GM18519 (cell line): ENCODE results near the gene C2CD2.

Experiments used
- ATAC-seq: cut with Tn5 transposase; IDR thresholded peaks from one replicate; pipeline ENCODE4 v1.9.1; 2021; ENCODE audit warnings: mild to moderate bottlenecking, moderate library complexity; ENCODE audit not compliant: unreplicated experiment, low FRiP score

The C2CD2 gene

DNA sequence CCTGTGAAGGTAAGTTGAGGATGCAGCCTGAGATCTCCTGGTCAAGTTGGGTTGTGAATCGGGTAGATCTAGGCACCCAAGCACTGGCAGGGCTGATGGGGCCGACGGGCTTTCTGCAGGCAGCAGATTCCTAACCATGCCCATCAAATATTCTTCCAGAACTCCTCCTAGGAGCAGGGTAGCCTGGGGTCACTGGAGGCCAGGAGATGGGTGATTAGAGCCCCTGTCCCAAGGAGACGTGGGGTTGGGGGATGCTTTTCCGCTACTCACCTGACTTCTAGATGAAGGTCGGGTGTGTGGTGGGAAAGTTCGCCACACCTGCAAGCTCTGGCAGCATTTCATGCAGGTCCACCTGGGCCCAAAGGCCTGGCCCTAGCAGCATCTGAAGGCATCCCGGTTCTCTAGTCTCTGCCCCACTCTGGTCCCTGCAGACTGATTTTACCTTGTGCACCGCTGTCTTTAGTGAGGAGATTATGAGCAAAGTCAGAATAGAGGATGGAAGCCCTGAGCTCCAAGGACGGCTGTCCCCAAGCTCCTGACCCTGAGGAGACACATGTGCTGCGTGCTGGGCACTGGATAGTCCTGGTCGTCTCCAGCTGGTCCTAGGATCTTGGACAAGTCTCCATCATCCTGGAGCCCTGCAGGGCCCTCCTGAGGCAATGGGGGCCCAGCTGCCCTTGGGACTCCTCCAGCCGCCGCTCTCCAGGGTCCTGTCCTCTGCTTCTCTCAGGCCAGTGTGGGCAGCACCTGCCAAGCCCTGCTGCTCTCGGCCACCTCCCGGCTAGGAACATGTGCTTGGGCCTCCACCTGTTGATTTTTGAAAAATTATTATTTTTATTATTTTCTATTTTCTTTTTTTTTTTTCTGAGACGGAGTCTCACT lies 21.8 kb upstream of the C2CD2 start:
- ATAC-seq, result no peak

DNA sequence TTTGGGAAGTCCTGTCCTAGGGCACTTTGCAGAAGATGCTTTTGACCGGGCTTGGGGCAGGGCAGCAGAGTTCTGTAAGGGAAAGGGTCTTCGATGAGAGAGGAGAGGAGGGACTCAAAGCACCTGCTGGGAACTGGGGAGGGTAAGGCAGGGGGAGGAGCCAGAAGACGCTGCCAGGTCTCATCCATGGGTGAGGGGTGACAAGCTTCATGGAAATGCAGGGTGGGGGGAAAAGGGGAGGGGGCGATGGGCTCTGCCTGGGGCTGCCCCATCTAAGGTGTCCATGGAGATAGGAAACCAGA lies 20.9 kb upstream of the C2CD2 start:
- ATAC-seq, result no peak

DNA sequence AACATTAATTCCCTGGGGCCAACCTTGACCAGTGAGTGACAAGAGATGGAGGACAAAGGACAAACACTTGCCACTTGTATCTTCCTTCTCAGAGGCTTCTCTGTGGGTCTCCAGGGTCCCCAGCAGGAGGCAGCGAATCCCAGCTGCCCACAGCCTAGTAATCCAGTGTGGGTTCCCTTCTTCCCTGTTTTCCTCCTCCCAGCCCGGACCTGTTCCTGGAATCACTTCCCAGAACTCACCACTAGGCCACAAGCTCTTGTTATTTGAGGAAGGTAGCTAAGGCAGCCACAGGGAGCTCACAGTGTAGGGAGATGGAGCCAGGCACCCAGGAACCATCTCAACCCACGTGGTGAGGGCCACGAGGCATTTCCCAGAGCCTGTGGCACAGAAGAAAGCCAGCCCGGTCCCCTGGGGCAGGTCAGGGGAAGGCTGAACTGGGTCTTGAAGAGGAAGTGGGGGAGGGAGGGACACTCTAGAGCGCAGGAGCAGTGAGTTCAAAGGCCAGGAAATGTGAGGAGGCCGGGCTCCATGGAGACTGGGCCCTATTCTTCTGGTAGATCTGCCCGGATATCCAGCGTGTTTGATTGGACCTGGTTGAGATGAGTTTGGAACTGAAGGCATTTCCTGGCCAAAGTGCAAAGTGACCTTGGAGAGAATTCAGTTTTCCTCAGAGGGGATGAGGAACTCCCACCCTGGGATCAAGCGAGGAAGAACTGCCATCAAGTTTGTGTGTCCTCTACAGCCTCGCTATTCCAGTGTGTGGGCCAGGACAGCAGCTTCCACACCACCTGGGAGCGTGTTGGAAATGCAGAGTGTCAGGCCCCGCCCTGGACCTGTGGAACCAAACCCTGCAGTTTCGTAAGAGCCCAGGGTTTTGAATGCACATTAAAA lies 20.3 kb upstream of the C2CD2 start:
- no peak for ATAC-seq

DNA sequence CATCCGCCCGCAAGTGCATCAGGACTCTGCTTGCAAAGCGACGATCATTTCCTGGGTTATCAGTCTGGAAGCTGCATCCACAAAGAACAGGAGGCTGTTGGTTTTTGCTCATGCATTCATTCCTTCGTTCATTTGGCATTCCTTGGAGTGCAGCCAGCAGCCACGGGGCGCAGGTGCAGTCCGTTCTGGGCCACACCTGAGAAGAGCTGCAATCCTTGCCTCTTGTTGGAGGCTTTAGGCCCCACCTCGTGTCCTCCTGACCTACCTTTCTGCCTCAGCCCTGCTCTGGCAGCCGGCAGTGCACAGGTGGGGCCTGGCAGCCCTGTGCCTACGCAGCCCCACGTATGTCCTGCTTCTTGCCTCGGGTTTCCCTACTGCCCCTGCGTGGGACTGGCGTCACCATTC lies 19.6 kb upstream of the C2CD2 start:
- no peak for ATAC-seq

DNA sequence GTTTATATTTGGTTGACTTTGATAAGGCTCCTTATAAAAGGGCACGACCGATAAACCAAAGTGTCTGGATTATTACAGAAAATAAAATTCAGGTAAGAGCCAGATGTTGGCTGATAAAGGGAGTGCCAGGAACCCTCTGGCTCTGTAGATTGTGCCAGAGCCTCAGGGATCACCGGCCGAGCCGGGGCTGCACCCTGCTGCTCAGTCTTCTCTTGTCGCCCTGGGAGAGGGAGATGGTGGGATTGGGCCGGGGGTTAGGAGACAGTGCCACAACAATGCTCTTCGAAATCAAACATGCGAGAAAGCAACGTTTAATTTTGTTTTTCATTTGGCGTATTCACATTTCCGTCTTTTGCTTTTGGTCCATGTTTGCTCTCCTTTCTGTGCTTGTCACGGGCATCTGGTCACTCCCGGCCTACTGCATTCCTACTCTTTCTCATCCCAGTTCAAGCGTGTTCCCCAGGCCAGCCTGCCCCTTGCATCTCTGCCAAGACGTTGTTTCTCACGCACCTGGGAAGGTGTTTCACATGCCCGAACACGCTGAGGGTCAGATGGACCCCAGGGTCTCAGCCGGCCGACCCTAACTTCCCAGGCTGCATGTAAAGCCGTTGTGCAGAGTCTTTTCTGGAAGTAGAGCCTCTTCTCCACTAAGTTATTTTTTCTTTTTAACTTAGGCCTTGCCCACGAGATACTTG lies 18.8 kb upstream of the C2CD2 start:
- no peak for ATAC-seq

DNA sequence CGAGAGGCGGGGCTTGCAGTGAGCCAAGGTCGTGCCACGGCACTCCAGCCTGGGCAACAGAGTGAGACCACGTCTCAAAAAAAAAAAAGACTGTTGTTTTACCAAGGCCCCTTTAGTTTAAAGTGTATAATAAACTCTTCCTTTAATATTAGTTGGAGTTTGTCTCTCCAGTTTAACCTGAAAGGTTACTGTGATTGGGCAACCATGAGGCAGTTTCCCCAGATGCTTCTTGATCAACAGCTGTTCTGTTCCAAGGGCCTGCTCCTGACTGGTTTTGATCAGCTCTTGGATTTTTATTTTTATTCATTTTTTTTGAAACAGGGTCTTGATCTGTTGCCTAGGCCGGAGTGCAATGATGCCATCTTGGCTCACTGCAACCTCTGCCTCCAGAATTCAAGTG lies 18.1 kb upstream of the C2CD2 start:
- ATAC-seq, result no peak

DNA sequence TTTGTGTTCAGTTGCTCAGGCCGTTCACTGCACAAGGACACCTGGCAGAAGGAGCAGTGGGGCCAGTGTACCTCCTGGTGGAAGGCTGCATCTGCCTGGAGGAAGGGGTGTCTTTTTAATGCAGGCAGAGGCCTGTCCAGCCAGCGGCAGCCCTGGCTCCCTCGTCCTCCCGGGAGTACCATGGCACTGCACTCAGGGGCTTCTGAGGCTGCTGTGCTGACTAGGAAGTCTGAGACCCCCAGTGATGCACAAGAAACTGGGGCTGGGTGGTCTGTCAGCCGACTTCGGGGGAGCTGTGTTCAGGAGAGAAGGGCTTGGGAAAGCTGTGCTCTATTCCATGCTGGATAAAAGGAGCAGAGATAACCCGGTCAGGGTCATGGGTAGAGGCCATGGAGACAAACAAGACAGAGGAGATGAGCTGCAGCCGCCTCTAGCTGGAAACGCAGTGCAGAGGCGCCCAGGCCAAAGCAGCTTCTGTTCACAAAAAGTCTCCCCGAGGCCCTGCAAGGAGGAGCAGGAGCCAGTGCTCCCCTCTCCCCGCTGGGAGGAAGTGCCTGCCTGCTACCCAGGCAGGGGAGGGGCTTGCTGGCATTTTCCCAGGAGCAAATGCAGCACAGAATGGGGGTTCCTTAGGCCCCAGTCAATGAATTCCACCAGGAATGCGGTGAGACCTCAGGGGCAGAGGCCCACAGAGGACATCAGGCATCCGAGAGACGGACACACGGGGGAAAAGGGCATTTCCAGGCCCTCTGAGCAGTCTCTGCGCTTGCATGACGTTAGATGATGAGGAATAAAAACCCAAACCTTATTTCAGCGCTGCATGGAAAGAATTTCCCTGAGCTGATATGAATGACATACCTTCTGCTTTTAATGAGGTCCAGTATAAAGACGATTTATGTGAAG lies 17.2 kb upstream of the C2CD2 start:
- no peak for ATAC-seq

DNA sequence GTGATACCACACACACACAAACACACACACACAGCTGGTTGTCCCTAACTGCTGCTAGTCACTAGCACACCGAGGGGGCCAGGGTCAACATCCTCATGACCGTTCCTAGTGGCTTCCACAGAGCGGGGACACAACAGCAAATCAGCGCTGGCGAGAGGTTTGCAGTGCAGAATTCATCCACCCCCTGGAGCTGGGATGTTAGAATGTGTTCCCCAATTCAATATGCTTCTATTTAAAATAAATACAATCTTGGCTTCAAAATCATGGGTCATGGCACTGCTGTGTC lies 16.2 kb upstream of the C2CD2 start:
- ATAC-seq, result no peak

DNA sequence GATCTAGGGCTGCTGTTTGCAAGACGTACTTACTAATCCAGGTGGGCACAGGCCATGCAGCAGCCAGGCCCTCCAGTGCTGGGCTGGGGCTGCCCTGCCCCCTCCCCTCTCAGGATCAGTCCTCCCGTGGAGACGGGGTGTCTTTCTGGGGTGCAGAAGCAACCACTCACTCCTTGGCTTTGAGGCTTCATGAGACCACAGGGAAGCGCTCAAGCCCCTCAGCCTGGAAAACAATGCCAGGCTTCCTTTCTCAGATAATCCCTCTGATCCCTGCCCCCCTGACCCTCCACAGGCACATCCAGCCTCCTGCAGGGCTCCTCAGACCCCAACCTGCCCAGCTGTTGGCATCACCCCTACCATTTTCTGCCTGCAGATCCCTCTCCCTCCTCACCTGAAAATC lies 13.9 kb upstream of the C2CD2 start:
- ATAC-seq, result no peak

DNA sequence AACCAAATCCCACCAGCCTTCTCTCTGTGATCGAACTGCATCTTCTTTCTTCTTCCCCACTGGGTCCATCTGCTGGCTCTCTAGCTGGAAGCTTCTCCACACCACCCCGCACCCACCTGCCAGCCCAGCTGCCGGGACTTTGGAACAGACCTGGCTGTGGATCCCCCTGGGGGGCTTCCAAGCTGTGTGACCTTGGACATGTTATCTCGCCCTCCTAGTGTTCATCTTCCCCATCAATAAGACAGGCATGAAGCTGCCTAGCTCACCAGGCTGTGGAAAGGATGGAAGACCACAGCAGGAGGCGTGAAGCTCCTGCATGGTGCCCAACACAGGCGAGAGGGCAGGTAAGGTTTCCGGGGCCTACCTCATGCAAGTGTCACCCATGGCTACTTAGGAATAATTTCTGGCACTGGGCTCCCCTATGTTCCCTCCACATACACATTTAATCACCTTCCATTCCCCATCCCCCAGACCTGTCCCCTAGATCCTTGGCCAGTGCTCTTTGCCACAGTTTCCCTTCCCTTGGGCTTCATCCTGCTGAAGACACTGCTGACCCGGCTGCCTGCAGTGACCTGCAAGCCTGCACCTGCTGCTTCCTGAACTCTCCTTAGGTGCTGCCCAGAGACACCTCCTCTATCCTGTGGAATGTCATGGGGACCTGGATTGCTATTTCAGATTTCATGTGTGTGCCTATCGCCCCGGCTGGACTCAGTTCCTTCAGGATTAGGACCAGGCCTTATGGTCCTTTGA lies 13.2 kb upstream of the C2CD2 start:
- ATAC-seq, result no peak

DNA sequence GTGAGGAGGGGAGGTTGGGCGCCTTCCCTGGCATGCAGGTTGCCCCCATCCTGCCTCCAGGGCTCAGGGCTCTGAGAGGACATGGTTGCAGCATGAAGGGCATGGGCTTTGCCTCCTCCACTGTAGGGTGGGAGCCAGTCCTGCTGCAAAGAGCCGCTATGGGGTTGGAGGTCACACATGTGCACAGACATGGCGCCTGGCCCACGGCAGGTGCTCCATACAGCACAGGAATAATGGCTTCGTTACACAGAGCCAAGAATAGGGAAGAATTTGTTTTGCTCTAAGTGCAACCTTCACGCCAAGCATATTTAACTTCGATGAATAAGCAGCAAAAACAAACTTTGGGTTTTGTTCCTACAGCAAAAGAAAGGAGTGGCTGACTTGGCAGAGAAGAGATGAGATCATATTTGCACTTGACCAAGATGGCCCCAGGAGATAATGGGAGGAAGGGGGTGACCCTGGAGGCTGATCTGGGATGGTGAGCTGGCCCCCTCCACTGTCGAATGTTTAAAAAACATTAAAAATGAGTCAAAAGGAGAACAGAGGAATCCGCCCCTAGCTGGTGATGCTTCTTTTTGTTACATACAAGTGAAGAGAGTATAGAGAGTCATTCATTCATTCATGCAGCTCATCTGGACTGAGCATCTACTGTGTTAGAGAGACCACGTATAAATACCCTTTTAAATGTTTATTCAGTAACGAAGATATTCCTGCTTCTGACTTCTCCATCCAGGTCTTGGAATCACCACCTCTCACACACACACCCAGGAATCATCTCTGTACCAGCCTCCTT lies 12.4 kb upstream of the C2CD2 start:
- no peak for ATAC-seq

DNA sequence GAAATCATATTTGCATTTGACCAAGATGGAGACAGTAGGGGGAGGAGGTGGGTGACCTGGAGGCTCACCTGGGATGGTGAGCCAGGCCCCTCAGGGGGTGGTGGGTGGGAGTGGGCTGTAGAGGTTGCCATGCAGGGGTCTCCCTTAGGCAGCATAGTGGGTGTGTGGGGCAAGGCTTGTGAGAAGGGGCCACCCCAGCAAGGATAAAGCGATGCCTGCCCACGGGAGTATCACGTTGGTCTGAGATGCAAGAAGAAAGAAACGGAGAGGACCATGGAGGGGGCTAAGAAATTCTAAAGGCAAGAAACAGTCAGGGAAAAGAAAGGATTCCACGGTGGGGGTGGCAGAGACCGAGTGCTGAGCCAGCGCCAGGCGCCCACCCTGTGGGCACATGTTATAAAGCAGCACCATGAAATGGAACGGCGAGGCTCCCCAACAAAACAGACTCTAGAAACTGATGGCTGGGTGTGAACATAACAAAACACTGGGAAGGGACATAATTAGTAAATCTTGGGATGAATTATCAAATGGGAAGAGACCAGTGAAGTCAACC lies 11.7 kb upstream of the C2CD2 start:
- ATAC-seq, result no peak

DNA sequence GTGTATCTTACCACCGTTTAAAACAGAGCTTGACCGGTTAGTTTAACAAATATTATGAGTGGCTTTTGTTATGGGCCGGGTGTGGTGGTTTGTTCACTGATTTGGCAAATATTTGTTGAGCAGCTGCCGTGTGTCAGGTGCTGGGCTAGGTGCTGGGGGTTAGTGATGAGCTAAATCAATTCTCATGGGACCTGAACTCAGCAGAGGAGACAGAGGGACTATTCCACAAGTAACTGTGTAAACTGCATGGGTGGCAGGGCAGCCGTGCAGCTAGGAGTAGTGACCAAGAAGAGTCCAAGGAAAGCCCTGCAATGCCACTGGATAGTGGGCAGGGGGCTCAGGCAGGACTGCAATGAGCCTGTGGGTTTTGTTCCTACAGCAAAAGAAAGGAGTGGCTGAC lies 11.2 kb upstream of the C2CD2 start:
- ATAC-seq, result no peak

DNA sequence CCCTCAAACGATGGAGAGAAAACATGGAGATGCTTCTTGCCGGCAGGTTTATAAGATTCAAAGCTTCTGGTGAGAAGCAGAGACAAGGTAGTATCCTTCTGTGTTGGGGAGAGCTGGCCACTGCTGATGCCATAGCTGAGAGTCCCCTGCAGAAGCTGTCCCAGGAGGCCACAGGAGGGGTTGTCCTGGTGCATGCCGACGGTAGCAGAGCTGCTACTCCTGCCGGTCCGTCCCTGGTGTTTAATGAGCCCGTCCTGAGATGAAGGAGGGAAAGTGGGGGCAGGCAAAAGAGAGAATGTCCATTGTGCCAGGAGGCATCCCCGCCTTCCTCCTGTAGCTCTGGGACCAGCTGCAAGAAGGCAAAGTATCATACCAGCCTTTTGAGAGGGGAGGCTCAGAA lies 10.4 kb upstream of the C2CD2 start:
- ATAC-seq, result no peak

DNA sequence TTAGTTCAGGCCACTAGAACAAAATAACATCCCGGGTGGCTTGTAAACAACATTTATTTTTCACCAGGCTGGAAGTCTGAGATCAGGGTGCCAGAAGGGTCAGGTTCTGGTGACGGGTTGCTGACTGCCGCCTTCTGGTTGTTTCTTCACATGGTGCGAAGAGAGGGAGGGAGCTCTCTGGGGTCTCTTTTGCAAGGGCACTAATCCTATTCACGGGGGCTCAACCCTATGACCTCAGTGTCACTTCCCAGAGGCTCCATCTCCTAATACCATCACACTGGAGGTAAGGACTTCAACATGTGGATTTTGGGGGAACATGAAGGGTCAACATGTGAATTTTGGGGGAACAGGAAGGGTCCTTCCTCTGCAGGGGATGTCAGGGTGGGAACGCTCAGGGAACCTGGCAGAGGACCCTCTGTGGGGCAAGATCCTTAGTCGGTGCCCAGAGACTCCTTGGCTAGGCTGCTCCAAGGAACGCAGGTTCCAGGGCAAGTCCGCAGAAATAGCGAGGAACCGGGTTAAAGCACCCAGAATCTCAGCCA lies 8.7 kb upstream of the C2CD2 start:
- no peak for ATAC-seq

DNA sequence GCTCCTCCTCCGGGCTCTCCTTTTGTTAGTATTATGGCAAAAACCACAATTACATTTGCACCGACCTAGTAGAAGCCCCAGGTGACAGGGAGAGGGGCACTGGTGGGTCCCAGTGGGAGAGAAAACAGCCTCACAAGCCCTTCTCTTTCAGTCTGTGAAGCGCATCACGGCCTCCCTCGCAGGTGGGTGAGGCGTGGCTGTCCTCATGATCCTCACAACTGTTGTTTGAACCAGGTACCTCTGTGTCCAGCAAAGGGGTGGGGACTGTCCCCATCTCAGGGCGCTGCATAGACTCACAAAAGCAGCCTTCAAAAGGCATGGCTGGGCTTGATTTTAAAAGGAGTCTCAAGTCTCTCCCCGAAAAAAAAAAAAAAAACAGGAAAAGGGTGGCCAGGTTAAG lies 7.9 kb upstream of the C2CD2 start:
- ATAC-seq, result no peak

DNA sequence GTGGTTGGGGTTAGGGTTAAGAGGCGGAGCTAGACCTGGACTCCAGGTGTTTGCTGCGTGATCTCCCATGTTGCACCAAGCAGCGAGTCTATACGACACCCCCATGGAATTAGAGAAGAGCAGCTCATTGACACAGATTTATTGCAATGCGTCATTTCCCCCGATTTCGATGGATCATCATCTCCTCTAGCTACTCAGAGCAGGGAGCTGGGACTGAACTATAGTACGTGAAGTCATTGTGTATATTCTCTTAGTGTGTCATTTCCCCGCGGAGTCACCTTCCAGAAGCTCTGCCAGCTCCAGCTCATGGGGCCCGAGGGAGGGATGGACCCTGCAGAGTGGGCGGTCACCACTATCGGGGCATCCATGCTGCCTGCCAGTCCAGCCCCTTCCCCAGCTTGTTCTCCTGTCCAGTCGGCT lies 7.5 kb upstream of the C2CD2 start:
- ATAC-seq, result no peak

DNA sequence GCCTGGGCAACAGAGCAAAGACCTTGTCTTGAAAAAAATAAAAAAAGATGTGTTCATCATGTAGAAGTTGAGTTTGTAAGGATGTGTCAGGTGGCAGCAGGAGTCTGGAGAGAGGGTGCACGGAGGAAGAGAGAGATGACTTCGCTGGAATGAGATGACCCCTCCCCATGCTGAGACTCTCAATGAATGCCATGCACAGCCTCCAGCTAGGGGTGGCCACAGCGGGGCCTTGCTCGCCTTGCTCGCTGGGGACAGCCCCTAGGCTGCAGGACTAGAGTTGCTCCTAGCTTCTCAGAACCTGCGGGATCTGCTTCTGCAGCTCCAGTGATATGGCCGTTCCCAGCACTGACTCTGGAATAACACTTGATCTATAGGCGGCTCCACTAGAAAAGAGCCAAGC lies 6.6 kb upstream of the C2CD2 start:
- ATAC-seq, result no peak
